ENCODE results near the gene FAM47E. TPM values are rescaled to one million over a fixed set of nuclear protein-coding genes. Genes with fewer than 3 reads are reported as not detected.

Gene FAM47E
- total RNA-seq, 1 experiment from 2014 or later, result 2.0 TPM

GRCh38 chr4:76322236-76322635 lies 70.7 kb downstream of the FAM47E start:
- H3K9me3 Mint-ChIP-seq, result peaks cover 22 to 39% of the 10 kb centered on the region in 2 experiments
- no CpG with 5 or more reads among the region's 3 CpGs for WGBS (ENCODE audit: extremely low coverage, insufficient read length, low lambda C conversion rate)
- no peak overlapping the region for H2AK5ac ChIP-seq (ENCODE audit: insufficient read length, low read length)

More at GRCh38 chr4:76322236-76322635, 70.7 kb downstream of the FAM47E start:
- no peak overlapping the region for H2BK20ac ChIP-seq (ENCODE audit: low read depth, low read length, poor library complexity, severe bottlenecking)
- Mint-ChIP-seq H3K4me3 (no peak overlapping the region), H3K4me1 (no peaks in the 10 kb centered on the region), H3K36me3 (ENCODE audit: insufficient read depth in 1 of 3, low read depth in 3 of 3) (peaks cover 3 to 12% (median 9%) of the 10 kb centered on the region in 3 experiments; a peak in 6 of 7 replicates), H3K27ac (no peak overlapping the region), H3K27me3 (ENCODE audit: low read depth) (no peaks in the 10 kb centered on the region; the same call in 1 of the 2 replicates)
- H4K8ac ChIP-seq (replicated peaks; ENCODE audit: insufficient read length, low read depth, low read length), result no peak overlapping the region
- no peak overlapping the region for H3K27ac ChIP-seq (ENCODE audit: insufficient read length, low read depth, low read length)
- no peak overlapping the region for H3K14ac ChIP-seq (ENCODE audit: insufficient read depth, low read length)
- no peak overlapping the region for H4K91ac ChIP-seq (ENCODE audit: insufficient read length, low read depth, low read length)
- H3K4me2 ChIP-seq (ENCODE audit: insufficient read depth, insufficient read length, low read length), result no peak overlapping the region
- H3K56ac ChIP-seq (ENCODE audit: insufficient read length, low read depth, low read length), result no peak overlapping the region
- TF ChIP-seq, protein P1, sequence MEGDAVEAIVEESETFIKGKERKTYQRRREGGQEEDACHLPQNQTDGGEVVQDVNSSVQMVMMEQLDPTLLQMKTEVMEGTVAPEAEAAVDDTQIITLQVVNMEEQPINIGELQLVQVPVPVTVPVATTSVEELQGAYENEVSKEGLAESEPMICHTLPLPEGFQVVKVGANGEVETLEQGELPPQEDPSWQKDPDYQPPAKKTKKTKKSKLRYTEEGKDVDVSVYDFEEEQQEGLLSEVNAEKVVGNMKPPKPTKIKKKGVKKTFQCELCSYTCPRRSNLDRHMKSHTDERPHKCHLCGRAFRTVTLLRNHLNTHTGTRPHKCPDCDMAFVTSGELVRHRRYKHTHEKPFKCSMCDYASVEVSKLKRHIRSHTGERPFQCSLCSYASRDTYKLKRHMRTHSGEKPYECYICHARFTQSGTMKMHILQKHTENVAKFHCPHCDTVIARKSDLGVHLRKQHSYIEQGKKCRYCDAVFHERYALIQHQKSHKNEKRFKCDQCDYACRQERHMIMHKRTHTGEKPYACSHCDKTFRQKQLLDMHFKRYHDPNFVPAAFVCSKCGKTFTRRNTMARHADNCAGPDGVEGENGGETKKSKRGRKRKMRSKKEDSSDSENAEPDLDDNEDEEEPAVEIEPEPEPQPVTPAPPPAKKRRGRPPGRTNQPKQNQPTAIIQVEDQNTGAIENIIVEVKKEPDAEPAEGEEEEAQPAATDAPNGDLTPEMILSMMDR (conservative IDR thresholded peaks at IDR 0.05), result no peak
- no peaks in the 10 kb centered on the region for H3K79me1 ChIP-seq (ENCODE audit: insufficient read depth, low read depth, low read length, poor library complexity, severe bottlenecking)
- no peak overlapping the region for H3K18ac ChIP-seq (ENCODE audit: insufficient read length, low read depth, low read length)
- no peak overlapping the region for H4K5ac ChIP-seq (ENCODE audit: insufficient read length, low read depth, low read length)
- H3K27me3 ChIP-seq (ENCODE audit: insufficient read depth, low read length), result no peaks in the 10 kb centered on the region
- no peak overlapping the region for H3K4ac ChIP-seq (ENCODE audit: low read depth, low read length)
- no peaks in the 10 kb centered on the region for H3K23me2 ChIP-seq (ENCODE audit: insufficient read length, low read depth, low read length, poor library complexity, severe bottlenecking)
- no peak overlapping the region for H2BK120ac ChIP-seq (ENCODE audit: low read depth, low read length, poor library complexity, severe bottlenecking)
- no peak overlapping the region for H2BK5ac ChIP-seq (ENCODE audit: insufficient read length, low read length)
- H3K9ac ChIP-seq (ENCODE audit: extremely low read depth, insufficient read length, low read length), result no peak overlapping the region
- no peak for DNase-seq
- H3T11ph ChIP-seq (ENCODE audit: low read length), result no peak overlapping the region
- no peaks in the 10 kb centered on the region for H3K4me1 ChIP-seq (ENCODE audit: insufficient read depth, low read length)
- H2BK15ac ChIP-seq (ENCODE audit: low read depth, low read length), result no peak overlapping the region
- no peaks in the 10 kb centered on the region for H4K20me1 ChIP-seq (ENCODE audit: control insufficient read depth, insufficient read depth, insufficient read length)
- H3K23ac ChIP-seq (ENCODE audit: insufficient read length, low read depth, low read length), result no peak overlapping the region
- no peak overlapping the region for H2BK12ac ChIP-seq (ENCODE audit: insufficient read length, low read depth, low read length)
- no peaks in the 10 kb centered on the region for H3K79me2 ChIP-seq (ENCODE audit: insufficient read depth, low read length)
- H3K9me3 ChIP-seq (ENCODE audit: control insufficient read depth, low read depth, low read length), result no peaks in the 10 kb centered on the region
- no peak overlapping the region for H2AFZ ChIP-seq (ENCODE audit: low read length)

Data from H9 (cell line).